GM12864 (cell line): Measurements from ENCODE around the gene AHDC1.

ENCODE experiments used
- DNase-seq: peaks from one replicate; pipeline ENCODE4 v3.0.0-alpha.2; 2011; ENCODE audit warnings: low read depth
- H3K4me3 ChIP-seq: 2 replicates; pipeline ENCODE4 v1.5.1; 2011; ENCODE audit warnings: mild to moderate bottlenecking, low read depth, low read length, control low read depth
- CTCF ChIP-seq: IDR thresholded peaks from 2 replicates; pipeline ENCODE4 v1.5.1; 2011; ENCODE audit warnings: low read depth, mild to moderate bottlenecking, moderate library complexity, low read length, control low read depth, inconsistent platforms; ENCODE audit errors: missing control alignments

The AHDC1 gene

GRCh38 chr1:27574871-27575831 is 28.8 kb downstream of the AHDC1 start:
- no peak for DNase-seq
- no peak overlapping the region for H3K4me3 ChIP-seq
- peak; percentile 29 for TF ChIP-seq CTCF

DNA sequence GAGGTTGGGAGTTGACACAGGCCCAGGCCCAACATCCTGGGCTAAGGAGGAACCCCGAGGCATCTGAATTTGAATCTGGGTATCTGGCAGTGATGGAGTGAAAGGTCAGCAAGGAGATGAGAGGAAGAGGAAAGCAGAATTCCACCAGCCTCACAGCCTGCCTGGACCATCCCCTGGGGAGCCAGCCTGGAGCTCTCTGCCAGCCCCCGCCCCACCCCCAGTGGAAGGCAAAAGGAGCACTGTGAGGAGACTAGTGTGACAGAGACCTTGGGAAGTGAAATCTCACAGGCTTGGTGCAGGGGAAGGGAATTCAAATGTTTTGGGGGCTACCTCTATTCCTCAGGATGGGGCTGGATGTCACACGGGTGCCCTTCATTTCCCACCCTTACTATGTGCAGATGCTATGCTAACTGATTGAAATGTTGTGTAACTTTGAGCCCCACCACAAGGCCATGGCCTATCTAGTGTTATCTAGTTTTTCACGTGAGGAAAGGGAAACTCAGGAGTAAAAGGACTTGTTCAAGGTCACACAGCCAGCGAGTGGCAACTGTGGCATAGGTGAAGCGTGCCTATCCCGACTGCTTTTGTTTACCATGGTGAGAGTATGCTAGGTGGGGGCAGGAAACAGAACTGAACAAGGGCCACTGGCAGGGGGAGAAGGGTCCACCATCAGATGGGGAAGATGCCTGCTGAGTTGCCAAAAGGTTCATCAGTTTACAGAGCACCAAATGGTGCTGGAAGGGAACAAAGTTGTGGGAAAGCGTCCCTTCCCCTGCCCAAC is 29.8 kb downstream of the AHDC1 start:
- no peak for DNase-seq
- H3K4me3 ChIP-seq, result no peak overlapping the region
- no peak for TF ChIP-seq CTCF

DNA sequence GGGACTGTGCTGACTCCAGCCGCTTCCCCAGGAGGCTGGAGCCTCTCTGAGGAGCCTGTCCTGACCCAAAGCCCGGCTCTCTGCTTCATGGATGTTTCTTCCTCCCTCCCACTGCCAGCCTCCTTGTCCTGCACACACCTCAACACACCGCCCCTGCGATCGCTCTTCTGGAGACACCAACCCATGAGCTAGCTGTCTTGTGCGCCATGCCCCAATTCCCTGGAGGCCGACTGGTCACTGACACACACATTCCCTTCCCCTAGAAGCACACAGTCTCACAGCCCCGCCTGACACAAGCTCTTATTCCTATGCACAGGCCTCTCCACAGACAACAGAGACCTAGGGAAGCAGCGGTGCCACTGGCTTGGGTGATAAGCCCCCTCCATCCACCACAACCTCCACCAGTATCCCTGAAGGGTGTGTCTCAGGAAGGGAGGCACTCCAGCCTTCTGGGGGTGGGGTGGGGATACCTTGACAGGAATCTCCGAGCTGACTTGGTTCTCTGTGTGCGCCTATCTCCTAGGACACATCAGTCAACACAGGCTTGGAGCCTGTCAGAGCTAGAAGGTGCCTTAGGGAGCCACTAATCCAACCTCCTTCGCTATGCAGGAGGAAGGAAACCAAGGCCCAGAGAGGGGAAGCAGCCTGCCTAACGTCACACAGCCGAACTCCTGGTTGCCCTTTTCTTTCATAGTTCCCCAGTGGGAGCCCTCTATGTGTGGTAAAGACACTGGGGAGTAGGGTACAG is 31.1 kb downstream of the AHDC1 start:
- no peak for DNase-seq
- no peak overlapping the region for H3K4me3 ChIP-seq
- TF ChIP-seq CTCF, result no peak

DNA sequence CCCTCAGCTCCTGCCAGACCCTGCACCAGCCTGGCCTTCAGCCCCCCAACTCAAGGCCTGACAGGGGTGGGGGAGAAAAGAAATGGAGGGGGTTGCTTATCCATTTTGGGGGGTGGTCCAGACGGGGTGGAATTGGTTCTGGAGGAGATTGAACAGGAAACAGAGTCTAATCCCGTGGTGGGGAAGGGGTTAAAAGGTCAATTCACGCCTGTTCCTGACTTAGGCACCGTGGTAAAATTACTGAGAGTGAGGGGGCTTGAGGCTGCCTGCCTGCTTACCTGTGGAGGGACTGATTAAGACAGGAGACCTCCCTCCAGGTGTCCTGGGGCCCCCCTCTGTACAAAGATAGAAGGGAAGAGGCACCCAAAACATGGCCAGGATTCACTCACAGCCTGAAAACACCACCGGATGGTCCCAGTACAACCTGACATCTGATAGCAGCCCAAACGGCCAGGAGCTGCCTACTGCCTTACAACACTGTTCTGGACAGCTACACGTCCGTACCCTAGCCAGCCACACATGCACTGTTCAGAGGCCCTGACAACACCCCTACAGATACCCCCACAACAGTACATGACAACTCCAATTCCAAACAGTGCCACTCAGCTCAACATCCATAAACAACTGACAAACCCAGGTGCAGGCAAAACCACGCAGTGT is 31.8 kb downstream of the AHDC1 start:
- TF ChIP-seq CTCF, result no peak
- DNase-seq, result no peak
- H3K4me3 ChIP-seq, result no peak overlapping the region

DNA sequence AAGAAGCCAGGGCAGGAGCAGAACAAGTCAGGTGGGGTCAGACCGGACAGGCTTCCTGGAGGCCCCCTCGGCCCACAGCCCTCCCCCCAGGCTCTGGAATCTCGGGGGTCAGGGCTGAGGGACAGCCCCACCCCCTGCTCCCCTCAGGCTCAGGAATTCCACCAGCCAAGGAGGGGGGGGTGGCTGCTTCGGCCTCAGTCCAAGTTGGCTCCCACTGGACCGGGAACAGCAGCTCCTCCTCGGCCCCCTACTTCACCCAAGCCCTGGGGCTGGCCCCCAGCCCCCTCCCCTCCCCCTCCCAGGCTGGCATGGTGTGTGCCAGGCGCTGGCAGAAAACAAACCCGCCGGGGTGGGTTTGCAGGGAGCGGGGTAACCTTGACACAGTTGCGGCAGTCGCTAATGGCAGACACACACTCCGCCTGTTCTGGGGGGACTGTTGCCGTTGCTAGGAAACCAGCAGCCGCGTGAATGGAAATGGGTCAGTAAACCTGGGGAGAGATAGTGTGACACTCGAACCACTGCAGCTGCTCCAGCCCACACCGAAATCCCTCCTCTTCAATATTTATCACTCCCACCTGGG is 32.4 kb downstream of the AHDC1 start:
- no peak for DNase-seq

More for the DNA sequence above, 32.4 kb downstream of the AHDC1 start:
- no peak for TF ChIP-seq CTCF
- H3K4me3 ChIP-seq, result no peak overlapping the region
